Spleen (tissue), 7 donors: ENCODE results near the gene CATSPERD.

ENCODE experiments used
- POLR2A ChIP-seq, 3 donors: fragments of 450-650 bp; IDR thresholded peaks; one replicate each; pipeline ENCODE4 v1.5.1; 2017; ENCODE audit warnings: antibody characterized with exemption in 3 of 3, mild to moderate bottlenecking in 1 of 3
- POLR2AphosphoS5 ChIP-seq, 3 donors: sonication (generic); formaldehyde crosslinking; IDR thresholded peaks; one replicate each; pipeline ENCODE4 v1.5.1; 2017; ENCODE audit warnings: antibody characterized with exemption in 3 of 3
- TF ChIP-seq, protein P1 (sequence below), 11 experiments: fragments of 200-600 bp in 7 of 11; fragments of 450-650 bp in 4 of 11; sonication (generic) in 4 of 11; IDR thresholded peaks in 8 of 11; conservative IDR thresholded peaks in 3 of 11; 1 replicate in 7 of 11; 2 replicates in 4 of 11; pipeline versions ENCODE4 v1.4.0 to v1.8.0; 2016 to 2021; ENCODE audit warnings: antibody characterized with exemption in 11 of 11, inconsistent platforms in 4 of 11, mild to moderate bottlenecking in 1 of 11
- donor health status: DM: no; HTN: no; CAD: no; lungs with moderate emphysema.
- donor health status: DM: no; HTN: no; CAD: no.
- donor health status: DM: no; HTN: no; CAD: no.

- TF ChIP-seq POLR2AphosphoS5 (IDR thresholded peaks at IDR 0.05) (no peak), POLR2A (IDR thresholded peaks at IDR 0.05) (no peak)
- TF ChIP-seq, protein P1, sequence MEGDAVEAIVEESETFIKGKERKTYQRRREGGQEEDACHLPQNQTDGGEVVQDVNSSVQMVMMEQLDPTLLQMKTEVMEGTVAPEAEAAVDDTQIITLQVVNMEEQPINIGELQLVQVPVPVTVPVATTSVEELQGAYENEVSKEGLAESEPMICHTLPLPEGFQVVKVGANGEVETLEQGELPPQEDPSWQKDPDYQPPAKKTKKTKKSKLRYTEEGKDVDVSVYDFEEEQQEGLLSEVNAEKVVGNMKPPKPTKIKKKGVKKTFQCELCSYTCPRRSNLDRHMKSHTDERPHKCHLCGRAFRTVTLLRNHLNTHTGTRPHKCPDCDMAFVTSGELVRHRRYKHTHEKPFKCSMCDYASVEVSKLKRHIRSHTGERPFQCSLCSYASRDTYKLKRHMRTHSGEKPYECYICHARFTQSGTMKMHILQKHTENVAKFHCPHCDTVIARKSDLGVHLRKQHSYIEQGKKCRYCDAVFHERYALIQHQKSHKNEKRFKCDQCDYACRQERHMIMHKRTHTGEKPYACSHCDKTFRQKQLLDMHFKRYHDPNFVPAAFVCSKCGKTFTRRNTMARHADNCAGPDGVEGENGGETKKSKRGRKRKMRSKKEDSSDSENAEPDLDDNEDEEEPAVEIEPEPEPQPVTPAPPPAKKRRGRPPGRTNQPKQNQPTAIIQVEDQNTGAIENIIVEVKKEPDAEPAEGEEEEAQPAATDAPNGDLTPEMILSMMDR (IDR thresholded peaks at IDR 0.05 in 8 of 11, conservative IDR thresholded peaks at IDR 0.05 in 3 of 11), result no peak
These were observed 100.3 kb downstream of the CATSPERD start for GRCh38 chr19:5820785-5821184.
